ENCODE results near the gene C15orf39.

The C15orf39 gene

GRCh38 chr15:75194397-75194796 lies 7.3 kb upstream of the C15orf39 start:
- Histone ChIP-seq H3K4me3 (replicated peaks; ENCODE audit: insufficient read depth, low read length) (no peak overlapping the region), H3K27me3 (ENCODE audit: insufficient read depth, poor library complexity, severe bottlenecking) (no peaks in the 10 kb centered on the region), H3K27ac (replicated peaks) (no peak overlapping the region)
- TF ChIP-seq GABPA (IDR thresholded peaks at IDR 0.05; ENCODE audit: low read depth) (no peak), SPI1 (IDR thresholded peaks at IDR 0.05; ENCODE audit: borderline replicate concordance, low read depth) (no peak), POLR2AphosphoS5 (IDR thresholded peaks at IDR 0.05; ENCODE audit: low read depth) (no peak)
- TF ChIP-seq, protein P1, sequence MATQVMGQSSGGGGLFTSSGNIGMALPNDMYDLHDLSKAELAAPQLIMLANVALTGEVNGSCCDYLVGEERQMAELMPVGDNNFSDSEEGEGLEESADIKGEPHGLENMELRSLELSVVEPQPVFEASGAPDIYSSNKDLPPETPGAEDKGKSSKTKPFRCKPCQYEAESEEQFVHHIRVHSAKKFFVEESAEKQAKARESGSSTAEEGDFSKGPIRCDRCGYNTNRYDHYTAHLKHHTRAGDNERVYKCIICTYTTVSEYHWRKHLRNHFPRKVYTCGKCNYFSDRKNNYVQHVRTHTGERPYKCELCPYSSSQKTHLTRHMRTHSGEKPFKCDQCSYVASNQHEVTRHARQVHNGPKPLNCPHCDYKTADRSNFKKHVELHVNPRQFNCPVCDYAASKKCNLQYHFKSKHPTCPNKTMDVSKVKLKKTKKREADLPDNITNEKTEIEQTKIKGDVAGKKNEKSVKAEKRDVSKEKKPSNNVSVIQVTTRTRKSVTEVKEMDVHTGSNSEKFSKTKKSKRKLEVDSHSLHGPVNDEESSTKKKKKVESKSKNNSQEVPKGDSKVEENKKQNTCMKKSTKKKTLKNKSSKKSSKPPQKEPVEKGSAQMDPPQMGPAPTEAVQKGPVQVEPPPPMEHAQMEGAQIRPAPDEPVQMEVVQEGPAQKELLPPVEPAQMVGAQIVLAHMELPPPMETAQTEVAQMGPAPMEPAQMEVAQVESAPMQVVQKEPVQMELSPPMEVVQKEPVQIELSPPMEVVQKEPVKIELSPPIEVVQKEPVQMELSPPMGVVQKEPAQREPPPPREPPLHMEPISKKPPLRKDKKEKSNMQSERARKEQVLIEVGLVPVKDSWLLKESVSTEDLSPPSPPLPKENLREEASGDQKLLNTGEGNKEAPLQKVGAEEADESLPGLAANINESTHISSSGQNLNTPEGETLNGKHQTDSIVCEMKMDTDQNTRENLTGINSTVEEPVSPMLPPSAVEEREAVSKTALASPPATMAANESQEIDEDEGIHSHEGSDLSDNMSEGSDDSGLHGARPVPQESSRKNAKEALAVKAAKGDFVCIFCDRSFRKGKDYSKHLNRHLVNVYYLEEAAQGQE (IDR thresholded peaks at IDR 0.05; ENCODE audit: insufficient replicate concordance, low read depth) = no peak
- TF ChIP-seq, protein P2, sequence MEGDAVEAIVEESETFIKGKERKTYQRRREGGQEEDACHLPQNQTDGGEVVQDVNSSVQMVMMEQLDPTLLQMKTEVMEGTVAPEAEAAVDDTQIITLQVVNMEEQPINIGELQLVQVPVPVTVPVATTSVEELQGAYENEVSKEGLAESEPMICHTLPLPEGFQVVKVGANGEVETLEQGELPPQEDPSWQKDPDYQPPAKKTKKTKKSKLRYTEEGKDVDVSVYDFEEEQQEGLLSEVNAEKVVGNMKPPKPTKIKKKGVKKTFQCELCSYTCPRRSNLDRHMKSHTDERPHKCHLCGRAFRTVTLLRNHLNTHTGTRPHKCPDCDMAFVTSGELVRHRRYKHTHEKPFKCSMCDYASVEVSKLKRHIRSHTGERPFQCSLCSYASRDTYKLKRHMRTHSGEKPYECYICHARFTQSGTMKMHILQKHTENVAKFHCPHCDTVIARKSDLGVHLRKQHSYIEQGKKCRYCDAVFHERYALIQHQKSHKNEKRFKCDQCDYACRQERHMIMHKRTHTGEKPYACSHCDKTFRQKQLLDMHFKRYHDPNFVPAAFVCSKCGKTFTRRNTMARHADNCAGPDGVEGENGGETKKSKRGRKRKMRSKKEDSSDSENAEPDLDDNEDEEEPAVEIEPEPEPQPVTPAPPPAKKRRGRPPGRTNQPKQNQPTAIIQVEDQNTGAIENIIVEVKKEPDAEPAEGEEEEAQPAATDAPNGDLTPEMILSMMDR (IDR thresholded peaks at IDR 0.05; ENCODE audit: insufficient read depth, low read length) = no peak
- no peak for DNase-seq (ENCODE audit: low read depth in 1 of 2, low spot score in 1 of 2)

GRCh38 chr15:75195122-75195765 lies 6.4 kb upstream of the C15orf39 start:
- Histone ChIP-seq H3K27me3 (ENCODE audit: insufficient read depth, poor library complexity, severe bottlenecking) (no peaks in the 10 kb centered on the region), H3K4me3 (replicated peaks; ENCODE audit: insufficient read depth, low read length) (no peak overlapping the region), H3K27ac (replicated peaks) (no peak overlapping the region)
- no peak for DNase-seq (ENCODE audit: low read depth in 1 of 2, low spot score in 1 of 2)
- TF ChIP-seq, protein P1 (IDR thresholded peaks at IDR 0.05; ENCODE audit: insufficient replicate concordance, low read depth) = no peak

DNA sequence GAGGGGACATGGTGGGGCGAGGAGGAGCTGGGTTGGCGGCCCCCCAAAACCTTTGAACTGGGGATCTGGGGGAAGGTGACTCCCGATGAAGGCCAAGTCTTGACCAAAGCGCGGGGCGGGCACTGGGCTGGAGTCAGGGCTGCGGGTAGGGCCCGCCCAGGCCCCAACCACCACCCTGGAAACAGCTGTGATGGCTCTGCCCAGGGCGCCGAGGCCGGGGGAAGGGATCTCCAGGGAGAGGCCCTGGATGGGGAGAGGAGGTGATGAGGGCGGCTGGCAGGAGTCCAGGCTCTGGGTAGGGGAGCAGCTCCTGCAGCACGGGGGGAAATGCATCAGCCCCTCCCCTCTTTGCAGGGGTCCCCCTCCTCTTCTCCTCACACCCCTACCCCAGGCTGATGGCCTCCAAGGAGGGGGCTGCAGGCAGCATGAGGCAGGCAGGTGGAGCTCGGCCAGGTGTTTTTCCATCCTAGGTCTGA lies 5.9 kb upstream of the C15orf39 start:
- no peak overlapping the region for H3K27ac ChIP-seq (replicated peaks)
- no peak overlapping the region for H3K4me3 ChIP-seq (replicated peaks; ENCODE audit: insufficient read depth, low read length)
- no peaks in the 10 kb centered on the region for H3K27me3 ChIP-seq (ENCODE audit: insufficient read depth, poor library complexity, severe bottlenecking)
- DNase-seq (ENCODE audit: low read depth in 1 of 2, low spot score in 1 of 2) = no peak
- TF ChIP-seq, protein P2 (IDR thresholded peaks at IDR 0.05; ENCODE audit: insufficient read depth, low read length) = no peak
- TF ChIP-seq, protein P1 (IDR thresholded peaks at IDR 0.05; ENCODE audit: insufficient replicate concordance, low read depth) = no peak
- TF ChIP-seq SPI1 (IDR thresholded peaks at IDR 0.05; ENCODE audit: borderline replicate concordance, low read depth) (no peak), POLR2AphosphoS5 (IDR thresholded peaks at IDR 0.05; ENCODE audit: low read depth) (no peak), GABPA (IDR thresholded peaks at IDR 0.05; ENCODE audit: low read depth) (no peak)

Data from HL-60 (cell line).